ENCODE data around the gene ACIN1.

ACIN1 gene

DNA sequence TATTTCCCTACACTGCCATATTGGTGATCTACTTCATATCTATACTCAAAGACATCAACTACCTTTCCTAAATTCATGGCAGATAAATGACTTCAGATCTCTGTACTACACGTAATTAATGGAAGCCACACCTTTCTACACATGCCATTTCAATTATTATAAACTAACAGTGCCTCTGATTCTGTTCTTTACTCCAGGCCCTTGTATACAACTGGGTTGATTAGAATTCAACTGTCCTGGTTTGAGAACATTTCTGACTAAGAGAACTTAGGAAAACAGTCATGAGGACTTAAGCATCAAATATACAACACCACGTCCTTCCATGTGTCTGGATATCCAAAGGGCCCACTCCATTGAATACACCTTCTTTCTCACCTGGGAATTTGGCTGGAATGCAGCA is 1.8 kb downstream of the ACIN1 start:
- DNase-seq (ENCODE audit: extremely low spot score, insufficient read length, low read depth) = no peak
- FAIRE-seq = no peak

DNA sequence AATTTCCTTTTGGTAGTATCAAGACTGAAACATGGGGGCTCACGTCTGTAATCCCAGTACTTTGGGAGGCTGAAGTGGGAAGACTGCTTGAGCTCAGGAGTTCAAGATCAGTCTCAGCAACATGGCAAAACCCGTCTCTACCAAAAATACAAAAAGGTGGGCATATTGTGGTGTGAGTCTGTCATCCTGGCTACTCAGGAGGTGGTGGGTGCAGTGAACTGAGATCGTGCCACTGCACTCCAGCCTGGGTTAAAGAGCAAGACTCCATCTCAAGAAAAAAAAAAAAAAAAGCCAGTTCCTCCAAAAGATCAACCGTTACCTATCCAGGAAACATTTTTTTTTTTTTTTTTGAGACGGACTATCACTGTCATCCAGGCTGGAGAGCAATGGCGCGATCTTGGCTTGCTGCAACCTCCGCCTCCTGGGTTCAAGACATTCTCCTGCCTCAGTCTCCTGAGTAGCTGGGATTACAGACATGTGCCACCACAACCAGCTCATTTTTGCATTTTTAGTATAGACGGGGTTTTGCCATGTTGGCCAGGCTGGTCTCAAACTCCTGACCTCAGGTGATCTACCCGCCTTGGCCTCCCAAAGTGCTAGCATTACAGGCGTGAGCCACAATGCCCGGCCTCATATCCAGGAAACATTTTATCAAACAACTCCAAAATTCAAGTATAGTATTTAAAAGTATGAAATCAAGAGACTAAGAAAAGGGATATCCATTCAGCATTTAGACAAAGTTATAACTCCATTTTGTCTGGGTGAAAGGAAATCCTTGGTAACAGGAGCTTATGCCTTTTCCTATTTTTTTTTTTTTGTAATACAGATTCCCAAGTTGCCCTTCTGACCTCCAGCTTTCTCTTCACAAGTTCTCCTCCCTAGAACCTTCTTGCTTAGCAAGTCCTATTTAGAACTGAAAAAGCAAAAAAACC is 3.4 kb downstream of the ACIN1 start:
- DNase-seq (ENCODE audit: extremely low spot score, insufficient read length, low read depth) = no peak
- FAIRE-seq = no peak

DNA sequence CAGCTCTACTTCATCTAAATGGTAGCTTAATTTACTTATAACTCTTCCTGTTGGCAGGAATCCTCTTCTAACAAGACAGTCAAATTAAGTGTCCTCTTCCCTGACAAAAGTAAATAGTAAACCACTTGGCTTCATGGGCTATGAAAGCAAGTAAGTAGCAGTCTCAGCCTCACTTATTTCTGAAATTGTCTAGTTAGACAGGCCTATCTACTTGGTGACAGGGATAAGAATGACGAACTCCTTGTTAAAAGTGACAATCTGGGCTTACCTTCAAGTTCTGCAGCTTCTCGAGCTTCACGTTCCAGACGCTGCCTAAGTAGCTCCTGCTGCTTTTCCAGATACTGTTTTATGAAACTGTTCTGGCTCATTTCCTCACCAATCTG is 4.7 kb downstream of the ACIN1 start:
- DNase-seq (ENCODE audit: extremely low spot score, insufficient read length, low read depth) (no peak), FAIRE-seq (no peak)

DNA sequence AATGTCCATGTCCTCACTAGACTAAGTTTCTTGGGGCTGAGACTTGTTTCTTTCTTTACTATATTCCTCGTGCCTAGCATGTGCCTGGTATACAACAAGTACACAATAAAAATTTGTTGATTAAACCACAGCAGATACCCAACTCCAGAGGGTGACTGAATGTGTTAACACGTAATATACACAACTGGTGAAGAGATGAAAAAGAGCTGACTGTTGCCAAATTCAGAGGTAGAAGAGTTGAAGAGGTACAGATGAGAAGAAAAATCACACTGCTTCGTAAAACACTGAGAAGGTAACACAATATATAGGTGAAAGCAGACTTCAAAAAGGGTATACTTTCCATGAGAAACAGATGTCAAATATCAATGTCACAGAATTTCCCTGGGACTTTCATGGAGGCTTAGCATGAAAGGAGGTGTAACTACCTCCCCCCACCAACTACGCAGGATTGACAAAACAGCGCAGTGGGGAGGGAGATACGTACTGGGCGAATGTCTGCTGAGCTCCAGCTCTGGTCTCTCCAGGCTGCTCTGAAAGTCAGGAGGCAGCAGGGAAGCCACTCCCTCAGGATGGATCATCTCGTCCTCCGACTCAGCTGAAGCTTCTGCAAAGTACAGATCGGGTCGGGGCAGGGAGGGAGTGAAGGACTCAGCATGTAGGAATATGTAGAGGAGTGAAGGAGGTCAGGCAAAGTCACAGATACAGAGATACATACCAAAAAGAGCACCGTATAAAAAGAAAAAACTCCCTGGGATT is 5.3 kb downstream of the ACIN1 start:
- FAIRE-seq (no peak), DNase-seq (ENCODE audit: extremely low spot score, insufficient read length, low read depth) (no peak)

DNA sequence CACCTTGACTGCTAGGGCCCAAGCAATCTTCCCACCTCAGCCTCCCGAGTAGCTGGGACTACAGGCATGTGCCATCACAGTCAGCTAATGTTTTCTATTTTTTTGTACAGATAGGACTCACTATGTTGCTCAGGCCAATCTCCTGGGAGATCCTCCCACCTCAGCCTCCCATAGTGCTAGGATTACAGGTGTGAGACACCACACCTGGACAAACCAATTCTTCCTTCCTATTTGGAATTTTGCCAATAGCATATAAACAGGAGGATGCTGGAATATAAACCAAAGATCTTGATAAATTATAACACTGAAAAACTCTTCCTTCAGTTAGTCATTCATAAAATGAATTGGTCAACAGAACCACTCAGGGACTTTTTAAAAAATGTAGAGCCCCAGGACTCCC is 8.4 kb downstream of the ACIN1 start:
- FAIRE-seq = no peak
- DNase-seq (ENCODE audit: extremely low spot score, insufficient read length, low read depth) = no peak

DNA sequence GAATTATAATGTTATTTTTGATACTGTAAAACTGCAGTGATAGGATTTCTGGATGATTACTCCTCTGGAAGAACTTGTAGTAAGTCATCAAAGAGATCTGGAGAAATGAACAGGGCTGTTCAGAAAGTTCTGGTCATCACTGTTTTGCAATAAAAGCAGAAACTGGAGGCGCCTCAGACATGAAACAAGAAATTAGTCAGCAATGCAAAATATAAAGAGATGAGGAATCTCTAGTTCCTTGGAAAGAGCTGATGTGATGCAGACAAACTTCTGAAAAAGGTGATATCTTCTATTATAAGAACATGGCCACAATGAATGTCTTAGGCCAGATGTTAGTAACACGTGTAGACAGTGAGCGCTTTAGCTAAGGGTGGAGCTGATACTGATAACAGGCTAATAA is 9.5 kb downstream of the ACIN1 start:
- FAIRE-seq (no peak), DNase-seq (ENCODE audit: extremely low spot score, insufficient read length, low read depth) (no peak)

DNA sequence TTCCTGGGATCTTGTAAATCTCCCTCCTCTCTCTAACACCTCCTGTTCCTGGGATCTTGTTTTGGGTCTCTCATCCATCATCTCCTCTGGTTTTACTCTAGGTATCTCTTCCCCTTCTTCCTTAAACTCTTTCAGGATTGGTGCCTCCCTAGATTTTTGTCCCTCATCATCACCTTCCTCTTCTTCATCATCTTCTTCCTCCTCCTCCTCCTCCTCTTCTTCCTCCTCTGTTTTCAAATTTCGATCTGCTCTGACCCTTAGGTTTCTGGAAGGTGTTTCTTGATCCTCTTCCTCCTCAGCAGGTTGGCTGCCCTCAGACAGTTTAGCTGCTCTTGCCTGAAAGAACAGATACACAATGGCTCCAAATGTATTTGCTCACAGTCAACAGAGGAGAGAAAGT is 14.5 kb downstream of the ACIN1 start:
- DNase-seq (ENCODE audit: extremely low spot score, insufficient read length, low read depth) (no peak), FAIRE-seq (no peak)

DNA sequence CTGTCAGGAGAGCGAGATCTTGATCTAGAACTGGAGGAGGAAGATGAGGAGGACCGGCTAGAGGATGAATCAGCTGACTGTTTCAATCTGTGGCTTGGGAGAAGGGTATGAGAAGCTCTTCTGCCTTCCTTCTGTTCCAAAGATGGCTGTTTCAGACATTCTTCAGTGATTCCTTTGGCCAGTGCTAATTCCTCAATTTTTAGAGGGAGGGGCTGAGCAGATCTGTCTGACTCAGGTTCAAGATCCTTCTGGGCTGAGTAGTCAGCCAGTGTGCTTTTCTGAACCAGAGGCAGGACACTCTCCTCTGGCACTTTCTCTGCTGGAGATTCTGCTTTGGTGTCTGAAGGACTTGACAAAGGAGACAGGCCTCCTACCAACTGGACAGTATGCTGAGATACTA is 15.2 kb downstream of the ACIN1 start:
- FAIRE-seq = no peak
- no peak for DNase-seq (ENCODE audit: extremely low spot score, insufficient read length, low read depth)

DNA sequence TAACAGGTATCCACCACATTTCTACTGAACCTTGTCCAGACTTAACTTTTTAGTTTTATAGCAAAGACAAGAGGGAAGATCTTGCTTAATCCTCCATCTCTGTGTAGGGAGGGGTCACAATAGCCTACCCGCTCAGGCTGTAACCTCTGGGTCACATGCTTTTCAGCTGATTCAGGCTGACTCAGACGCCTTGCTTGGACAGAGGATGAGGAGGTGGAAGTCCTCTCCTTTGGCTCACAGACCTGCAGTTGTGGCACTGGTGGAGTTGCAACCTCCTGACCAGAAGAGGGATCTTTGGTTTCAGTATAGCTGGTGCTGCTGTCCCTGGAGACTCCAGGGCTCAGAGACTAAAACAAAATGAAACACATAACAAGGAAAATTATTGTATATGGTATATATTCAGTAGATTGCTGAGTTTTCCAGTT is 16.2 kb downstream of the ACIN1 start:
- no peak for DNase-seq (ENCODE audit: extremely low spot score, insufficient read length, low read depth)
- no peak for FAIRE-seq

DNA sequence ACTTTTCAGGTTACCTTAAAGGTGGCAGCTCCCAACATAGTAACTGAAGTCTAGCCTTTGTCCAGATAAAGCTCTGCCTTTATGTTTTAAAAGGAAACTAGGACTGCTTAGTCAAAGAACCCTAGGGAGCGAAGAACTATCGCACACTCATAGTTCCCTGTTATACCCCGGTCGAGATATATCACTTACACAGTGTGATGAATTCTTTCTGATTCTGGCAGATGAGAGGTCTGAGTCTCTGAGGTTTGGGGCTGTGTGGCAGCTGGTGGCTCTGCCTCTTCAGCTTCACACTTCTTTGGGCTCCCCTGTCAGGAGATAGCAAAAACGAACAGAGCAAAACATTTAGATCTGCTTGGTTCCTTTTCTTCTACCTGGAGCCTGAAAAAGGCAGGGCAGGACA is 17.0 kb downstream of the ACIN1 start:
- FAIRE-seq = no peak
- no peak for DNase-seq (ENCODE audit: extremely low spot score, insufficient read length, low read depth)

DNA sequence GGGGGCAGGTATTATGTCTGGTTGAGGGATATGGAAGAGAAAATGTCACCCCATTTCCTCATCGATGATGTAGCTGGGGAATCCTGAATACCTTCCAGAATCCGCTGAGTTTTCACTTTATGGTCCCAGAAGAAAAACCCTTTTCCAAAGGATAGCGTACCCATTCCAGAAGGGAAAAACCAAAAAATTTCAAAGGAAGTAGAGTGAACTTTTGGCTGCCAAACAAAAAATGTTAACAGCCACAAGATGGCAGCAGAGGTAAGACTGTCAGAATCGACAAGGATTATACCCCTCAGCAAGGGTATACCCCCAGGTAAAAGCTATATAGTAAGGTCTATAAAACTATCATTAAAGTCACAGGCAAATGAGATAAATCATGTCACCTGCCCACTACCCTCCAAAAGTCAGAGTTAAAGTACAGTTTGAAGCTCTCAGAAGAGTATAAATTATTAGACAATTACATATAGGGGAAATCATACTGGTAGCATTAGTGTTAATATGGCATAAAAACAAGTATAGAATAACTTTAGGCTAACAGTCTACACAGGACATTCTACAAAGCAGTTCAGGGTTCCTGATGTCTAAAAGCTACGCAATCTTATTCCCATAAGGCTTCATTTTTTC is 18.0 kb downstream of the ACIN1 start:
- FAIRE-seq (peak; percentile 47), DNase-seq (ENCODE audit: extremely low spot score, insufficient read length, low read depth) (no peak)

DNA sequence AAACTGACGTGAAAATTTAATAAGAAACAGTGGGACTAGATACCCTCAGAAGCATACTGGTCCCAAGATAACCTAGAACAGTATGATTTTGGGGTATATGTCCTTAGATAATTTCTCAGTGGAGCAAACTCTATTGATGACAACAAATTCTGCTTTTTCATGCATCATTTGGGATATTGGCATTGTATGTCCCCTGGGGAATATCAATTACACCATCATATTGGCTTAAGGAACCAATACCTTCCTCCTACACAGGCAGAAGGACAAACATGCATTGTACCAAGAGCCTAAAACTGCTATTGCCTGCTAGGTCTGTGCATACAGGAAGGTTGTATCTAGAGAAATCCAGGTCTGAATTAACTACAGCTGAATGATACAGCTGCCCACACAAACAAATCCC is 20.0 kb downstream of the ACIN1 start:
- DNase-seq (ENCODE audit: extremely low spot score, insufficient read length, low read depth) (no peak), FAIRE-seq (no peak)

DNA sequence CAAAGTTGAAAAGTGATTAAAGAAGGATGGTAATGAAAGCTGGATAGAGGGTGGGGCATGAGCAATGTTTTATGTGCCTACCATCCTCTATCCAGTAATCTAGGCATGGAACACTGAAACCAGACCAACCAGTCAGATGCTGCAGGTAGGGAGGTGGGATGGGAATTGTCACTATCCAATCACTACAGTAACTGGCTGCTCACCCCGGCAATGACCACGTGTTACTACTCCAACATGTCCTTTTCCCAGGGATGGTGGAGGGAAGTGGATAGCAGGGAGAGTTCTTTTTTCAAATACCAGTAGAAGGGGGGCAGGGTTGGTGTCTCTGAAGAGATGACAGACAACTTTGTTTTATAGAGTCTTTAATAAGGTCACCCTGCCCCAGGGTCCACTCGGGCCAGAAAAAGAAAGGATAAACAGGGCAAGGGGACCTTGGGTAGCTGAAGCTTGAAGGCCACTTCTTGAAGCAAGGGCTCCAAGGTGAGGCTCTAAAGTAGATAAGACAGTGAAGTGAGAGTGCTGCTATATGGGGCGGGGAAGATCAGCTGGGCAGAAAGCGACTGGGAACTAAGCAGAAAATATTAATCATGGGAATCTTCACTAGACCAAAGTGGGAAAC is 22.9 kb downstream of the ACIN1 start:
- DNase-seq (ENCODE audit: extremely low spot score, insufficient read length, low read depth) (no peak), FAIRE-seq (no peak)

DNA sequence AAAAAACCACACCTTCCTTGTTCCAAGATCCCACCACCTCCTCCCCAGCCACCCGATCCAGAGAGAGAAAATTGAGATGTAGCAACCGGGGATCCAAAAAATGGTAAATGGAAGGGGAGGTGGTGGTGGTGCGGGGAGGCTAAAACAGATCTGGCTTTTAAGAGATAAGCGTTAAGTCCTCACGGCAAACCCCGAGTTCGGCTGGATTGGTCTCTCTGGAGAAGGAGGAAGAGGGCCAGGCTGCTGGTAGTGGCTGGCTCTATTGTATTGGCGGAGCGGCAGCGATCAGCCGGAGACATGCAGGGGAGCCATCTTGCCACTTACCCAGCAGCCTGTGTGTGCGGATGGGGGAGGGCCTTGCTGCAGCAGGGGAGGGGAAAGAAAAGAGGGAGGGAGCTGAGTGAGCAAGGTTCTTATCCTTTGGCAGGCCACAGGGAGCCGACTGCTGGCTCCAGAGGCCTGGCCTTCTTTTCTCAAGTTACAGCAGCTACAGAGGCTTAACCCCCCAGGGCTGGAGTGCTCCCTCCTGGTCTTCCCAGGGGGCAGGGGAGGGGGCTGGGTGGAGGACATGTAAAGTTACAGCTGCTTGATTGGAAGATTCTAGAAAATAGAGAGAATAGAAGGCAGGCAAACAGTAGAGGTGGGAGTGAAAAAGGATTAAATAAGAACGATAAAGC is 23.6 kb downstream of the ACIN1 start:
- FAIRE-seq = peak; percentile 91
- peak; percentile 78 for DNase-seq (ENCODE audit: extremely low spot score, insufficient read length, low read depth)

DNA sequence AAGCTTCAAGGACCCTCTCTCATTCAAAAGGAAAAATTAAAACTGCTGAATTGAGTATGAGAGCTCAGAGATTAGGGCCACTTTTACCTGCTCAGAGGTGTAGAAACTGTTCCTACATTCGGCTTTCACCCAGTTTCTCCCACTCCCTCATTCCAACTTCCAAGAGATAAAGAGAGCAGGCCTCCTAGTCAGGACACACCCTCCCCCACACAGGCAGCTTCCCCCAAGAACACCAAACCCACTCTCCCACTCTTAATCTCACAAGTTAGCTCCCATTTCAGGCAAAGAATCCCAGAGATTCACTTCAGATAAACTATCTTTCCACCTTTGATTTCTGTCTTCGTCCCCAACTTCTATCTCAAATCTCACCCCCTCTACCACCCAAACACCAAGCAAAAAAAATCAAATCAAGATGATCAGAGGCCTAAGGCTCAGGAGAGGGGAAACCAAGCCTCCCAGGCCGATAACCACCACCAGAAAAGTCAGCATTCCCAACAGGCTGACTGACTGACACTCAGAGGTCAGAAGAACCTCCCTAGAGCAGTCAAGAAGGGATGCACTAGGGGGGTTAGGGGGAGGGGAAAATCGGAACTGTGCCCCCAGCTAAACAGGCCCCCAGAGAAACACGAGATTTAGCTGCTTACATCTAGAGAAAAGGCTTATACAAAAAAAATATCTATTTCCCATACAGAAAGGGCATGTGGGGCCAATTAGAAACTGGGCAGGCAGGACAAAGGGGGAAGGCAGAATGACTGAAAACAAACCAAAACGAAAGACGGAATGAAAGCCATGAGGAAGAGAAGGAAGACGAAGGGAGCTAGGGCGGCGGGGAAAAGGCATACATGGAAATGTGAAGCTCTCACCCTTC is 24.4 kb downstream of the ACIN1 start:
- FAIRE-seq (no peak), DNase-seq (ENCODE audit: extremely low spot score, insufficient read length, low read depth) (no peak)

DNA sequence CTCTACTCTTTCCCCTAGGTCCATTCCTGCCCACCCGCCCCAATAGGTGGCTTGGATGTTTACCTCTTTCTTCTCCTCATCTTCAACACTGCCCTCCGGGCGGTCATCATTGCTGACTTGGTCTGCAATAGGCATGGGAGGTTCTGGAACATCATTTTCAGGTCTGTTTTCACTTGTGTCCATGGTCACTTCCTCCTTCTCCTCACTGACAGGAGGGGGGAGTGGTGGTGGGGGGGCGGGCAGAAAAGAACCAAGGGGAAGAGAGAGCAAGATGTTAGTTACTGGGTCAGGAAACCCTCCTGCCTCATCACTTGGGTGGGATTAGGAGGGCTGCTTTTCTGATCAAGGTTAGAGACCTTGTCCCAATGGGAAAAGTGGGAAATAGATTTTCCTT is 25.5 kb downstream of the ACIN1 start:
- DNase-seq (ENCODE audit: extremely low spot score, insufficient read length, low read depth) (no peak), FAIRE-seq (no peak)

DNA sequence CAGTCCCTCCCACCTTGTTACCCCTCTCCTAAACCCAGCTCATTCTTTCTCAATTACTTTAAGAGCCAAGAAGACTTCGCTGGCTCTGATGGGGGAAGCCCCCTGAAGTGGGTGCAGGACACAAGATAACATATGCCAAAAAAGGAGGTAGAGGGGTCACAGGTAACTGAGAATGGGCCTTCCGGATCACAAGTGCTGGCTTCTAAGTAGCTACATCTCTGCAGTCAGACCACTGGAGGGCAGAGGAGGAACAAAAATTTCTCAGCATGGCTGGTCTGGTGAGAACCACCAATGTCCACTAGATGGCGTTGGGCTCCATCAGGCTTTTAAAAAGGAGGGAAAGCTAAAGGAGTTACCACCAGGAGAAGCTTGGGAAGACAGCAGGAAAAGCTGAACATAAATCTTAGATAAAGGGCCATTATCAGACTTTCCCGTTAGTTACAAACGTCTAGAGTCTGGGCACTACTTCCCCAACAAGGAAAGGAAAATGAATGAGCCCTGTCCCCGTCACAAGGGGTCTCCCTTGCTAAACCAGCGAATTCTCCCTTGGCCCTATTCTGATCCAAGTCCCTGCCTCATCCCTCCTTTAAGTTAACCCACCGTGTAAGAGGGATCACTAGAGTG is 26.0 kb downstream of the ACIN1 start:
- peak; percentile 86 for FAIRE-seq
- peak; percentile 76 for DNase-seq (ENCODE audit: extremely low spot score, insufficient read length, low read depth)

DNA sequence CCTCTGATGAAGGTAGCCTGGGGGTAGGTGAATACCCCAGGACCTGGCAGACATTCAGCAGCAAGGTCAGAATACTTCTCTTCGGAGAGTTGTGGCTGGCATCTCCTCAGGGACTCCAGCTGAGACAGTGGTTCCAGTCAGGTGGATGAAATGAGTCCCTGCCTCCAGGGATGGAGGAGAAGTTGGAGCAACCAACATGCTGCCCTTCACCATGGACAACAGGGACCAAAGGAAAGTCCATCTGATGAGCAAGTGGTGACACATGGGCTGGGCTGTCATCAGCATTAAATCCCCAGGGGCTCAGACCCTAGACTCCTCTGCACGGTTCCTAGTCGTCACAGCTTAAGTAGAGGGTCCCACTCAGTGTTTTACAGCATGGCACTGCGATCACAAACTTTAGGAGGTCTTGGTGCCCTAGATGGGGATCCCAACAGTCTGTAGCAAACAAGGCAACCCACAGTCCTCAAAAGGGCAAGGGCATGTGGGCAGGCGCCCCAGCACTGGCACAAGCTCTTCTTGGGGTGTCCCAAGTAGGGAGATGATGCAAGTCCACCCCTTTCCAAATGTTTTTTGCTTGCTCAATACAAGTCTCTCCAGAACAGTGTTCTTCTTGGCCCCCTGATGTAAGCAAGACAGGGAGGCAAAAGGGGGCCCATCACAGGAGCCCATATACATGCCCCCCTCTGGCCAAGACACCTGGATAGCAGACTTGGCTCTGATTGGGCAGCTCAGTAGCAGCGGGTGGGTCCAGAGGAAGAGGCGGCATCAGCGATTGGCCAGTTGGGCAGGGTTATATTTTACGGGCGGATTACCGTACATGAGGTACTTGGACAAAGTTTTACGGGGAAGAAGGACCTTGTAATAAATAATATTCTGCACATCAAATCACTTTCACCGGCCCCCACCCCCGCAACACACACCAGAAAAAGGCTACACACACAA is 26.8 kb downstream of the ACIN1 start:
- FAIRE-seq (no peak), DNase-seq (ENCODE audit: extremely low spot score, insufficient read length, low read depth) (no peak)

All from GM18507 (cell line).